GM19395 (cell line): ENCODE data around the gene B4GALNT4.
"Not testable (repeated sequence)": the region's sequence is repeated elsewhere in the genome, so short reads cannot be mapped to it uniquely, and the experiment has no call there.

Source experiments
- ATAC-seq: cut with Tn5 transposase; IDR thresholded peaks from one replicate; pipeline ENCODE4 v1.9.1; 2021; ENCODE audit warnings: mild to moderate bottlenecking, moderate library complexity; ENCODE audit not compliant: unreplicated experiment

The B4GALNT4 gene

GRCh38 chr11:391117-392017 is 22.1 kb downstream of the B4GALNT4 start:
- no peak for ATAC-seq

DNA sequence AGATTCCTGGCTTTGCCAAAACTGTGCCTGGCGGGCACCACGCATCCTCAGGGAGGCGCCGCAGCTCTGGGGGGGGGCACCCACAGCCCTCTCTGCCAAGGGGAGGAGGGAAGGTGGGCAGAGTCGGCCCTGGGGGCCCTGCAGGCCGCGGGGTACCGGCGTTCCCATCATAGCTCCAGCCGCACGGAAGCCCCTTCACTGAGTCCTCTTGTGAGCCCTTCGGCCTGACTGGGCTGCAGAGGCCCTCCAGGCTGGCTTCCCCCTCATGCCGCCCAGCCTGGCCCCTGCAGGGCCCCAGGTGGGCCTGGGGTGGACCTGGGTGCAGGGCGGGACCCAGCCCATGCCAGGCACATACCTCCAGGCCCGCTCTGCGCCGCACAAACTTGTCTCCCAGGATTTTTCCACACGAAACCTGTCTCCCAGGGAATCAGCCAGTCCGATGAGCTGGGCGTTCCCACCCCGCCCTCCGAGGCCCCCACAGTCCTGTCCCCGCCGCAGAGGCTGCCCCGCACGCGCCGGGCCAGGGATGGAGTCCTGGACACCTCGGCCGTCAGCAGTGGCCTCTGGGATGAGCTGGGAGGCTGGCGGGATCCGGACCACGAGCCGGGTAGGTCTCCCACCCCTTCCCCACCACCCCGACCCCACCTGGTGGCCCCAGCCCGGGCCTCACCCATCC is 22.9 kb downstream of the B4GALNT4 start:
- no peak for ATAC-seq

DNA sequence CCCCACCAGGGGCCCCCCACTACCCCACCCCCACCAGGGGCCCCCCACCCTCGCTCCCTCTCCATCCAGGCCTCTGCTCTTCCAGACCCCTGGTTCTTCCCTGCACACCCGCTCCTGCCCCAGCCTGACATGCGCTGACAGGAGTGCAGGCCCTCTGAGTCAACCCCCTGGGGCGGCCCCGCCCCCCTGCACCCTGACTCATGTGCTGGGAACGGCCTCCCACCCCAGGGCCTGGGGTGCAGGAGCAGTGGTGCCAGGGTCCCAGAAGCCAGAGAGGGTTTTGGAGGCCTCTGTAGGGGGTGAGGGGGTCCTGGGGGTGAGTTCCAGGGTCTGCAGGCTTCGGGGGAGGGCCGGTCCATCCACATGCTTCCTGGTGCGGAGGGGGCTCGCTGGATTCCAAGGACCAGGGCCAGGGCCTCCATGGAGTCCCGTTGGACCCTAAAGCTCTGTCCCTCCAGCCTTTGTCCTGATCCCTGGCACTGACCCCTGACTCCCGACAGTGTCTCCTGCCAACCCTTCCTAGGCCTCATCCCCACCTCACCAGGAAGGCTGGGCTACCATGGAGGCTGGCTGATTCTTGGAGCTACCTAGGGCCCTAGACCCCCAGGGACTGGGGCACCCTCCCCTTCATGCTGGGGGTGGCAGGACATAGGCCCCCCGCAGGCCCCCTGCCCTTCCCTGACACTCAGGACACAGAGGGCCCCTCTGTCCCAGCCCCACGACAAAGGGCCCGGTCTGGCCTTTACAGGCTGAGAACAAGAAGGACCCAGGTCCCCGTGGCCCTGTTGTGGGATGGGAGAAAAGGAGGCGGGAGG is 24.1 kb downstream of the B4GALNT4 start:
- ATAC-seq = no peak

GRCh38 chr11:394034-394857 is 24.9 kb downstream of the B4GALNT4 start, which contains the start of gene PKP3:
TSS of gene PKP3 (plus strand) at chr11:394209. CDS start at chr11:394293, 84 bp downstream.
- no peak for ATAC-seq

DNA sequence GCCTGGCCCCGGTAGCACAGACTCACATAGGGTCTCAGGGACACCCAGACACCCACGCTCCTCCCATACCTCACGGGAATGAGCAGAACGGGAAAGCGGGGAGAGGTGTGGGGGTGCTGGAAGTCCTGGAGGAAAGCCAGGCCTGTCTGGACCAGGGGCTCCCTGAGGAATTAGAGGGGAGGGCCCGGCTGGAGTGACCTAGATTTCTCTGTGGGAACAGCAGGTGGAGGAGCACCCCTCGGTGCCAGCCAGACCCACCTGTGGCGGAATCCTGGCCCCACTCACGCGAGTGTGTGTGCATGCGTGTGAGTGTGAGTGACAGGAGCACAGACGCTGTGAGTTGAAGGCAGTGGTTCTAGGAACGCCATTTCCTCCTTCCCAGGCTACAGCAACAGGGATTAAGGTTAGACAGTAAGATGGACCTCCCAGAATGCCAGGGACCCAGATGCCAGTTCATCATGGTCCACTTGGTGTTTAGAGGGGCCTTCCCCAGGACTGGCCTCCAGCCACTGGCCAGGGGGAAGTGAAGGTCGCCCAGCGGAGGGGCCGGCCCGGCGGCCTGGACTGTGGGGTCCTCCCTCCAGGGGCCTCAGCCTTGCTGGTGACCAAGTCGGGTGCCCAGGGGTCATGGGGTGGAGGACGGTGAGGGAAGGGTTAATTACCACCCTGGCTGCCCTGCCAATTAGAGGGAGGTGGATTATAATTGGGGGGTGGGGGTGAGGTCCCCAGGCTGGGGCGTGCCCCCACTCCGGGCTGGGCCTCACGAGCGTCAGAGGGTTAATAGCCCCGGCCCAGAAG is 25.8 kb downstream of the B4GALNT4 start:
- no peak for ATAC-seq

DNA sequence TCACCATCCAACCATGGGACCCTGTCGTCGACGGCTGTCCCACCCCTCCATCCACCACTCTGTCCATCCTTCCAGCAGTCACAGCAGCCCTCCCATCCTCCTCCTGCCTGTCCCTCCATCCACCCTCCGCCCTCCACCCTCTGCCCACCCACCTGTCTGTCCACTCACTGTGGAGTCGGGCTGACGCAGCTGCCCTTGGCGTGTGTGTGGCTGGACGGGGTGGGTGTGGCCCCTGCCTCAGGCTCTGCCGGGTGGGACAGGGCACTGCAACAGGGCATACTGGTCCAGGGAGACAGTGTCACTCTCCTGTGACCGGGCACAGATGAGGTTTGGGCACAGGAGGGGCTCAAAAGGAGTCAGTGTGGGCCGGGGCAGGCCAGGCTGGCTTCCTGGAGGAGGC is 26.6 kb downstream of the B4GALNT4 start:
- no peak for ATAC-seq

DNA sequence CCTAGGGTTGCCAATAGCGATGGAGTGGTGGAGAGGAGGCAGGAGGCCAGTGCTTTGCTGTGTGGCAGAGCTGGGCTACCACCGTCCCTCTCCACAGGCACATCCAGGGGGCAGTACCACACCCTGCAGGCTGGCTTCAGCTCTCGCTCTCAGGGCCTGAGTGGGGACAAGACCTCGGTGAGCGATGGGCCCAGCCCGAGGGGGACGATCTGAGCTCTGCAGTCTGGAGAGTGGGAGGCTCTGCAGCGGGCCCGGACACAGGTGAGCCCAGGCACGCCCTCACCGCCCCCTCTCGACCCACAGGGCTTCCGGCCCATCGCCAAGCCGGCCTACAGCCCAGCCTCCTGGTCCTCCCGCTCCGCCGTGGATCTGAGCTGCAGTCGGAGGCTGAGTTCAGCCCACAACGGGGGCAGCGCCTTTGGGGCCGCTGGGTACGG is 27.2 kb downstream of the B4GALNT4 start:
- no peak for ATAC-seq

- ATAC-seq = no peak
Observed at GRCh38 chr11:396948-397548, 27.7 kb downstream of the B4GALNT4 start.

- no peak for ATAC-seq
Observed at GRCh38 chr11:398826-399225, 29.5 kb downstream of the B4GALNT4 start.

DNA sequence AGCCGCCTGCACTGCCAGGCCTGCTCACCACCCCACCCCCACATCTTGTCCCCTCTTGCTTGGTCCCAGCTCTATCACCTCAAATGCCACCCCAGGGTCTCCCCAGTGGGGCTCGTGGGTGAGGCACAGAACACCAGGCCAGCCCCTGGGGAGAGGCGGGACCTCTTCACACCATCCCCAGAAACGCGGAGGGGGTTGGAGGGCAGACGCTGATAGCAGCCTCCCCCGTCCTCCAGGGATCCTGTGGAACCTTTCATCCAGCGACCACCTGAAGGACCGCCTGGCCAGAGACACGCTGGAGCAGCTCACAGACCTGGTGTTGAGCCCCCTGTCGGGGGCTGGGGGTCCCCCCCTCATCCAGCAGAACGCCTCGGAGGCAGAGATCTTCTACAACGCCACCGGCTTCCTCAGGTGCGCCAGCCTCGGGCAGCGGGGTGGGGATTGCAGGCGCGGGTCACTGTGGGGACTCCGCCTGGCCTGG is 30.5 kb downstream of the B4GALNT4 start:
- ATAC-seq = no peak

DNA sequence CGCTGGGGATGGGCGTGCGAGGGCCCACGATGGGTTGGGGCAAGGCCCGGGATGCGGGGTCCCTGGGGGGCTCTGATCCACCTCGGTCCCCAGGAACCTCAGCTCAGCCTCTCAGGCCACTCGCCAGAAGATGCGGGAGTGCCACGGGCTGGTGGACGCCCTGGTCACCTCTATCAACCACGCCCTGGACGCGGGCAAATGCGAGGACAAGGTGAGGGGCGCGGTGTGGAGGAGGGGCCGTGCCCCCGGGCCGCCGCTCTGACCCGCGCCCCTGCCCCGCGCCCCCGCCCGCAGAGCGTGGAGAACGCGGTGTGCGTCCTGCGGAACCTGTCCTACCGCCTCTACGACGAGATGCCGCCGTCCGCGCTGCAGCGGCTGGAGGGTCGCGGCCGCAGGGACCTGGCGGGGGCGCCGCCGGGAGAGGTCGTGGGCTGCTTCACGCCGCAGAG is 31.0 kb downstream of the B4GALNT4 start:
- no peak for ATAC-seq

GRCh38 chr11:401196-401595 is 31.9 kb downstream of the B4GALNT4 start:
- not testable (repeated sequence) for ATAC-seq

DNA sequence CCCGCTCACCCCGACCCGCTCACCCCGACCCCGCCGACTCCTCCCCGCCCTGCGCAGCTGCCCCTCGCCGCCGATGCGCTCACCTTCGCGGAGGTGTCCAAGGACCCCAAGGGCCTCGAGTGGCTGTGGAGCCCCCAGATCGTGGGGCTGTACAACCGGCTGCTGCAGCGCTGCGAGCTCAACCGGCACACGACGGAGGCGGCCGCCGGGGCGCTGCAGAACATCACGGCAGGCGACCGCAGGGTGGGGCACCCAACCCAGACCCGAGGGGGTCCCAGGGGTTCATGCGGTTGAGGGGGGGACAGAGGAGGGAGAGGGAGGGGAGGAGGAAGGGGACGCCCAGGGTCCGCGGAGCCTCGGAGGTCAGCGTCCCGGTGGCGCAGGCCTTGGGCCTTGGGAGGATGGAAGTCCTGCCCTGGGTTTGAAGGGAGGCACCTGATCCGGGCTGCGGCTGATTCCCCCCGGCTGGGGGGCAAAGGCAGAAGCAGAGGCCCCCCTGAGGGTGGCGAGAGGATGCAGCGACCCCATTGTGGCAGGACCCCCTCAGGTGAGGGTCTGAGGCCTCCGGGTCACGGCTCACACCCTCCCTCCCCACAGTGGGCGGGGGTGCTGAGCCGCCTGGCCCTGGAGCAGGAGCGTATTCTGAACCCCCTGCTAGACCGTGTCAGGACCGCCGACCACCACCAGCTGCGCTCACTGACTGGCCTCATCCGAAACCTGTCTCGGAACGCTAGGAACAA is 33.9 kb downstream of the B4GALNT4 start:
- ATAC-seq = no peak

- no peak for ATAC-seq
Observed at GRCh38 chr11:403761-404431, 34.6 kb downstream of the B4GALNT4 start.

- no peak for ATAC-seq
Observed at GRCh38 chr11:404551-405264, 35.4 kb downstream of the B4GALNT4 start.

DNA sequence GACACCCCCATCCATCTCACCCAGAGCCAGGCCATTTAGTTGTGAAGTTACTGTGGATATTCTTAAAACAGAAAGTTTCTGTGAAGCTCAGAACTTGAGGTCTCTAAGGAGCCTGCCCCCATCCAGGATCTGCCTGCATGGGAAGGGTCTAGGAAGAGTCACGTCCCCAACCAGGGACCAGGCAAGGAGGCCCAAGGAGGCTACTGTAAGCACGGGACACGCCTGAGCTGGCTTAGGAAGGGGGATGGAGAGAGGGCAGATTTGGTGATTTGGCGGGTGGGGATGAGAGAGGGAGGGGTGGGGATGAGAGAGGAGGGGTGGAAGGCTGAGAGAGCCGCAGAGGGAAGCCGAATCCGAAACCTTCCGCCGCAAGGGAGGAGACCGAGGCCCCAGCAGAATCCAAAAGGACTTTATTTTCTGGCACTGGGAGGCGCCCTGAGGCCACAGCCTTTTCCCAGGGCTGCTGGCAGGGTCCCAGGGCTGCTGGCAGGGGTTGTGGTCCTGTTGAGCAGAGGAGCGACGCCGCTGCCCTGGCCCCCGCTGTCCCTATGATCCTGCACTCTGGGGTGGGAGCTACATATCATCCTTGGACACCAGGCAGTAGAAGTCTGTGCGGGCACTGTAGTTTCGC is 36.1 kb downstream of the B4GALNT4 start:
- no peak for ATAC-seq
